ENCODE data around the gene RTN1.

The RTN1 gene

GRCh38 chr14:59622631-59623030 lies 247.9 kb downstream of the RTN1 start:
- DNase-seq, result no peak

GRCh38 chr14:59619061-59619460 lies 251.5 kb downstream of the RTN1 start:
- DNase-seq, result no peak

- no peak for DNase-seq
Measured at GRCh38 chr14:59601056-59601455, 269.5 kb downstream of the RTN1 start.

GRCh38 chr14:59600211-59600945 lies 270.2 kb downstream of the RTN1 start:
- no peak for DNase-seq

- DNase-seq, result no peak
Measured at GRCh38 chr14:59595071-59595470, 275.5 kb downstream of the RTN1 start.

DNA sequence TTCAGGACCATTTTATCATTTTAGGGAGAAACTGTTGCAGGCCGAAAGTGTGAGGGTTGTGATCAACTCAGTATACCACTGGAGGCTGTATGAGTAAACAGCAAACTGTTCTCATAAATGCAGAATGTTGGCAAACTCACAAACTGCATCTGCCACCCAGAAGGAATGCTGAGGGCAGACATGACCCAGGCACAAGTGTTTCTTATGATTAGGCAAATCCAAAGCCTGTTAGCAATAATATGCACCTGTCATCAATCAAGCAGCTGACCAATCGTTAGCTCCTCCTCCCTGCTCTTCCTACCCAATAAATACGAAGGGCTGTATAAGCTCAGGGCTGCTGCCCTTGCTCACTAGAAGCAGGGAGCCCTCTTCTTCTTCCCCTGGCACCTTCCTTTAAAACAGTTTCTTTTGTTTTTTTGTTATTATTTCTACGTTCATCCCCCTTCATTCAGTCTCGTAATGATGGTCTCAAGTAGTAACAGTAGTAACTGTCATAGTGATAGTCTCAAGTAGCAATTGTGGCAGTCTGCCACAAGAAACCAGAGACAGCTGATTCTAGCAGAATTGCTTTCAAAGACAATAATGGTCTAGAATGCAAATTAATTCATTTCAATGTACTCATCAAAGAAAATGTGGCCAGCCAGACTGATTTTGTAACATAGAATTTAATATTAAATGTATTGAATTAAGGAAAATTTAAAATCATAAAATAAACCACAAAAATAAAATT lies 278.8 kb downstream of the RTN1 start:
- no peak for DNase-seq

- DNase-seq, result no peak
Measured at GRCh38 chr14:59588101-59588500, 282.5 kb downstream of the RTN1 start.

DNA sequence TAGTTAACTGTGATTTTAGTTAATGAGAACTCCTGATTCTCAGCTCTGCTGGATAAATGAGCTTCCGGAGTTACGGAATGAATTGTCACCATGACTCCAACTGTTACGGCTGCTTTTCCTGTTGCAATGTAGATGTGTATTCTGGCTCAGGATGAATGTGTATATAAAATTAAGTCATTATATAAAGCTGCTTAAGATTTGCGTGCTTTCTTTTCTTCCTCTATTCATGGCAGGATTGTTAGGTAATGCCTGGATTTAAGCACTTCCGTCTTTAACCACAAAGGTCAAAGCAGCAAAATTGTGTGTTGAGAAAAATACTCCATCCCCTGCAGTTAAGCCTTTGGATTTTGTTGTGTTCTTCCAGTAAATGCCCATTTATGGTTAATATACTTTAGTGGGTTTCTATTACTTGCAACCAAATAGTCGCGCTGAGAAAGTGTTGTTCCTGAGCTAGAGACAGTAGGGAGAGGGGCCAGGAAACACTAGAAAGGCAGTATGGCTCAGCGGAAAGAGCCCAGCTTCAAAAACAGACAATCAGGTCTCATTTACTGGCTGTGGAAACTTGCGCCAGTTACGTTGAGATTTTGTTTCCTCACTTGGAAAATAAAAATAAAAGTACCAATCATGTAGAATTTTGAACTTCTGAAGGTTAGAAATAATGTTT lies 284.6 kb downstream of the RTN1 start:
- DNase-seq, result no peak

- DNase-seq, result no peak
Measured at GRCh38 chr14:59583755-59584154, 286.8 kb downstream of the RTN1 start.

GRCh38 chr14:59582845-59583509 lies 287.6 kb downstream of the RTN1 start:
- DNase-seq, result no peak

DNA sequence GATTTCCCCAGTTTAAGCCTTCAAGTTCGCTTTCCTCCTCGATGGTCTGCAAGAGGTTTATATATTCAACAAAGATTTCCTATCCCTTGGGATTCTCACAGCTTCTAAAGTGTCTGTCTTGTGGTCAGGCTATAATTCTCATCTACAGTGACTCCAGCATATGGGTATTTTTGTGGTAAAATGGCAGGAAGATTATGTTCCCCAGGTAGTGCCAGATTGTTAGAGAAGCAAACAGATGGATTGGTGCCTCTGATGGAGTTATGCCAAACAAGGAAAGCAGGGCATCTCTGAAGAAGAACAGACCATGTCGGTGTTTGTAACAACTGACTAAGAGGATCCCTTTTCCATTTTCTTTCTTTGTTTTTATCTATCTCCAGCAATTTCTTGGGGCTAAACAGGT lies 288.4 kb downstream of the RTN1 start:
- no peak for DNase-seq

DNA sequence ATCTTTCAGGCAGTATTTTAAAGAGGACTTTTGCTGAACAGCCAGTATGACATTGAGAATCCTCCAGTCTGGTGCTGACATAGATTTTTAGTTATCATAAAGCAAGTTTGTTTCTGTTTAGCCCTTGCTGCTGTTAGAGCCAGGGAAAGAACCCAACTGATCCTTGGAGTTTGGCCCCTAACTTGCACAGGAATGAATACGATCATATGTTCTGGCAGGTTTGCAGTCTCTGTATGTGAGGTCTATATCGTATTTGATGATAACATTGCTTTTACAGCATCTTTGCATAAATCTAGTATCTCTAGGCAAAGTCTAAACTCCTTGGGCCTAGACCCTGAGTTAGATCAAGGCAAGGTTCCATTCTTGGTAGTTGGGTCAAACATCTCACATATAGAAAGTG lies 289.7 kb downstream of the RTN1 start:
- DNase-seq, result no peak

GRCh38 chr14:59576332-59577294 lies 294.0 kb downstream of the RTN1 start, which contains the start of gene CCDC175:
Gene CCDC175 (minus strand): TSS chr14:59576812. CDS start chr14:59576775, 37 bp downstream.
- DNase-seq, result peak; percentile 3

DNA sequence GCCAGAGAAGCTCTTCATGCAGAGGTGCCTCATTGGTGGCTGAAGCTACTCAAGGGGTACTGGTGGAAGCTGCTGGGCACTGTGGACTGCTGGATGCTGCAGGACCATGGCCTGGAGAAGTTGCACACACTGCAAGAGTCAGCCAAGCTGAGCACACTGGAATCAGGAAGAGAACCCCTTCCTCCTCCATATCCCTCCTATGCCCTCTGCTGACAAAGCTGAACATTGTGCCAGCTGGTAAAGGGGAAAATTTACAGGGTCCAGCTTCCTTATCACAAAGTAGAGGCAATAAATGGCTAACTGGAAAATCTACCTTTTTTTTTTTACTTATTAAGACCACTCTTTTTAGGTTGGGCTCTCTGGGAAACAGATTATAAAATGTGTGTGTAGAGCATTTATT lies 300.5 kb downstream of the RTN1 start:
- no peak for DNase-seq

DNA sequence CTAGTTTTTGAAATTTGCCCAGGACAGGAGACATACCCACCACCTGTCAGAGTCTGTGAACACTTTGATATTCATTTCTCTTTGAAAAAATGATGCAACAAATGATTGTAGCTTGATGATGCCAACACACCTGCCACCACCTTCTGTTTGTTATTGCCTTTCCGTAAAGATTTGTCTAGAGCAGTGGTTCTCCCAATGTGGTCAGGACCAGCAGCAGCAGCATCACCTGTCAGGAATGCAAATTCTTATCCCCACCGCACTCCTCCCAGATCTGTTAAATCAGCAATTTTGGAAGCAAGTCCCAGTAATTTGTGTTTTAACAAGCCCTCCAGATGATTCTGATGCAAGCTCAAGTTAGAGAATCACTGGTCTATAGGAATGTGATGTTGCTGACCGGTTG lies 303.9 kb downstream of the RTN1 start:
- DNase-seq, result no peak

DNA sequence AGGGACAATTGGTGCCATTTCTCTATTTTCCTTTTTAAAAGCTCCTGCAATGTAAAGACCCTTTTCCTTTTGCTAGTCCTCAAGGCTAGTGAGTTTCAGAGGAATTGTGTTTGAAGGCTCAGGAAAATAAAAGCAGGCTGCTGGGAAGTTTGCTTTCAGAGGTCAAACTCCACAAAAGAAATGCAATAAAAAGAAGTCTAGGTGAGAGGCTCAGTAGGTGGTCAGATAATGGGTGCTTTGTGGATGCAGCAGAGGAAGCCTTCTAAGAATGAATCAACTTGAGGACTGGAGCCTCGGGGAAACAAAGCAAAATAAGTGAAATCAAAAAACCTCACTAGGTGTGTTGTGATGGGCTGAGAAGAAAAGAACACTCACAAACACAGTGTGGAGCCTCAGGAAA lies 304.3 kb downstream of the RTN1 start:
- no peak for DNase-seq

- no peak for DNase-seq
Measured at GRCh38 chr14:59565087-59565486, 305.5 kb downstream of the RTN1 start.

- no peak for DNase-seq
Measured at GRCh38 chr14:59564366-59564765, 306.2 kb downstream of the RTN1 start.

- no peak for DNase-seq
Measured at GRCh38 chr14:59547310-59547709, 323.3 kb downstream of the RTN1 start.

Measured in NK-92 treated with Interleukin-12 subunit alpha and Interleukin-12 subunit beta, amount 100 ng/mL, for 24 hours (cell line).